Endodermal cell (in vitro differentiated cells): ENCODE results near the gene CHL1. TPM values are rescaled to one million over a fixed set of nuclear protein-coding genes. Genes with fewer than 3 reads are reported as not detected.

Source experiments
- DNase-seq: peaks from one replicate; pipeline ENCODE4 v3.0.0-alpha.2; 2017
- H3K27ac ChIP-seq: 2 replicates; pipeline ENCODE4 v1.5.1; 2013; ENCODE audit warnings: mild to moderate bottlenecking, low read depth, low read length, moderate library complexity
- H3K27me3 ChIP-seq: 2 replicates; pipeline ENCODE4 v1.6.1; 2013; ENCODE audit warnings: mild to moderate bottlenecking, low read length, moderate library complexity; ENCODE audit not compliant: insufficient read depth, control insufficient read depth, poor library complexity, severe bottlenecking
- H3K36me3 ChIP-seq: 2 replicates; pipeline ENCODE4 v1.7.0; 2013; ENCODE audit warnings: mild to moderate bottlenecking, low read length, moderate library complexity; ENCODE audit not compliant: control insufficient read depth, insufficient read depth
- H3K4me1 ChIP-seq: one replicate; pipeline ENCODE4 v1.7.0; 2013; ENCODE audit warnings: low read length; ENCODE audit not compliant: control insufficient read depth, insufficient read depth
- H3K4me3 ChIP-seq: 2 replicates; pipeline ENCODE4 v1.5.1; 2013; ENCODE audit warnings: mild to moderate bottlenecking, low read length, moderate library complexity
- H3K9ac ChIP-seq: 2 replicates; pipeline ENCODE4 v1.6.1; 2013; ENCODE audit warnings: mild to moderate bottlenecking, low read length, moderate library complexity; ENCODE audit not compliant: poor library complexity, severe bottlenecking; ENCODE audit errors: extremely low read depth
- H3K9me3 ChIP-seq: 2 replicates; pipeline ENCODE4 v1.6.1; 2013; ENCODE audit warnings: mild to moderate bottlenecking, low read length, moderate library complexity; ENCODE audit not compliant: control insufficient read depth
- H3K27ac Mint-ChIP-seq: 2 replicates; pipeline ENCODE4 v1.8.0; 2020; ENCODE audit warnings: mixed read lengths
- H3K27me3 Mint-ChIP-seq: 2 replicates; pipeline ENCODE4 v1.8.0; 2021; ENCODE audit warnings: mild to moderate bottlenecking, mixed read lengths; ENCODE audit not compliant: insufficient read depth
- H3K36me3 Mint-ChIP-seq: 2 replicates; pipeline ENCODE4 v1.8.0; 2020; ENCODE audit warnings: low read depth, mixed read lengths
- H3K4me1 Mint-ChIP-seq: 2 replicates; pipeline ENCODE4 v1.8.0; 2020; ENCODE audit warnings: mixed read lengths
- H3K4me3 Mint-ChIP-seq: 2 replicates; pipeline ENCODE4 v1.8.0; 2020; ENCODE audit warnings: mild to moderate bottlenecking, moderate library complexity, mixed read lengths
- H3K9me3 Mint-ChIP-seq: 2 replicates; pipeline ENCODE4 v1.8.0; 2020; ENCODE audit warnings: mild to moderate bottlenecking, mixed read lengths
- CTCF ChIP-seq: fragments of 200-600 bp; sonication (generic); conservative IDR thresholded peaks from 2 replicates; pipeline ENCODE4 v1.5.0; 2021; ENCODE audit warnings: antibody characterized with exemption, mild to moderate bottlenecking
- WGBS, 2 experiments: methylation state at CpG; one replicate each; pipeline versions ENCODE4 v1.1.5 to v1.1.7; 2013; ENCODE audit warnings: missing lambda C conversion rate in 2 of 2, mixed read lengths in 1 of 2; ENCODE audit not compliant: insufficient coverage in 1 of 2, insufficient read length in 1 of 2; 5-methylcytosine and 5-hydroxymethylcytosine counted together
- total RNA-seq, 2 donors: library from RNA; stranded (reverse); fragmentation: NEBNext Ultra II Directional in 1 of 2; extraction: Animal tissue kit (Norgen Biotek cat#: 25700) in 1 of 2; gene quantifications; 2 replicates in 1 of 2; 3 replicates in 1 of 2; pipeline ENCODE4 v1.2.1, GENCODE V29; 2021

Gene CHL1
- total RNA-seq, 2 donors from 2014 or later = 2.2 to 2.8 TPM

- H3K4me1 ChIP-seq = no peaks in the 10 kb centered on the region
- peaks cover 69% of the 10 kb centered on the region for H3K27me3 Mint-ChIP-seq
- no peak overlapping the region for H3K27ac ChIP-seq
- no peaks in the 10 kb centered on the region for H3K4me1 Mint-ChIP-seq
- peaks cover 81% of the 10 kb centered on the region for H3K9me3 ChIP-seq
- H3K36me3 Mint-ChIP-seq = no peaks in the 10 kb centered on the region
- no peaks in the 10 kb centered on the region for H3K27me3 ChIP-seq
- H3K4me3 Mint-ChIP-seq = no peak overlapping the region
- no peak overlapping the region for H3K27ac Mint-ChIP-seq
- H3K36me3 ChIP-seq = no peaks in the 10 kb centered on the region
- WGBS, 2 experiments = 75 to 85% methylated on average over 2 to 3 of the region's 3 CpGs
- H3K9ac ChIP-seq = no peak overlapping the region
- H3K9me3 Mint-ChIP-seq = no peaks in the 10 kb centered on the region
- no peak overlapping the region for H3K4me3 ChIP-seq
- no peak for TF ChIP-seq CTCF
- no peak for DNase-seq
Measured at GRCh38 chr3:242602-243355, 46.2 kb downstream of the CHL1 start.

GRCh38 chr3:243356-243725 lies 46.8 kb downstream of the CHL1 start:
- no peak overlapping the region for H3K9ac ChIP-seq
- H3K9me3 ChIP-seq = peaks cover 81% of the 10 kb centered on the region
- H3K4me3 Mint-ChIP-seq = no peak overlapping the region
- H3K4me1 ChIP-seq = no peaks in the 10 kb centered on the region
- peaks cover 75% of the 10 kb centered on the region for H3K27me3 Mint-ChIP-seq
- DNase-seq = no peak
- no peak overlapping the region for H3K27ac ChIP-seq
- H3K9me3 Mint-ChIP-seq = no peaks in the 10 kb centered on the region
- no peak overlapping the region for H3K4me3 ChIP-seq
- H3K36me3 Mint-ChIP-seq = no peaks in the 10 kb centered on the region
- no peak overlapping the region for H3K27ac Mint-ChIP-seq
- no peaks in the 10 kb centered on the region for H3K36me3 ChIP-seq
- WGBS, 2 experiments = 75 to 94% methylated on average over 3 of the region's 3 CpGs
- H3K4me1 Mint-ChIP-seq = no peaks in the 10 kb centered on the region
- no peak for TF ChIP-seq CTCF
- no peaks in the 10 kb centered on the region for H3K27me3 ChIP-seq

- Histone ChIP-seq H3K9ac (no peak overlapping the region), H3K4me1 (no peaks in the 10 kb centered on the region), H3K27me3 (no peaks in the 10 kb centered on the region), H3K36me3 (no peaks in the 10 kb centered on the region), H3K27ac (no peak overlapping the region), H3K9me3 (peaks cover 81% of the 10 kb centered on the region), H3K4me3 (no peak overlapping the region)
- H3K4me1 Mint-ChIP-seq = peaks cover under 1% of the 10 kb centered on the region
- no peak for DNase-seq
- H3K9me3 Mint-ChIP-seq = no peaks in the 10 kb centered on the region
- no peak overlapping the region for H3K27ac Mint-ChIP-seq
- no peak overlapping the region for H3K4me3 Mint-ChIP-seq
- no peaks in the 10 kb centered on the region for H3K36me3 Mint-ChIP-seq
- peaks cover 80% of the 10 kb centered on the region for H3K27me3 Mint-ChIP-seq
- TF ChIP-seq CTCF = no peak
- whole genome bisulfite sequencing, 2 experiments = 68 to 76% methylated on average over 6 to 8 of the region's 9 CpGs
Measured at GRCh38 chr3:244041-244440, 47.5 kb downstream of the CHL1 start.
